HG03066 (cell line): ENCODE results near the gene OFD1.

Source experiments
- ATAC-seq: cut with Tn5 transposase; IDR thresholded peaks from one replicate; pipeline ENCODE4 v1.9.1; 2021; ENCODE audit warnings: low read depth; ENCODE audit not compliant: unreplicated experiment

Gene OFD1

GRCh38 chrX:13791145-13791544 is 56.6 kb downstream of the OFD1 start:
- ATAC-seq, result no peak

- ATAC-seq, result no peak
Observed at GRCh38 chrX:13791559-13791958, 57.0 kb downstream of the OFD1 start.

- no peak for ATAC-seq
Observed at GRCh38 chrX:13793897-13794296, 59.3 kb downstream of the OFD1 start.

GRCh38 chrX:13794417-13794816 is 59.9 kb downstream of the OFD1 start:
- ATAC-seq, result no peak

- no peak for ATAC-seq
Observed at GRCh38 chrX:13797512-13797911, 63.0 kb downstream of the OFD1 start.

- no peak for ATAC-seq
Observed at GRCh38 chrX:13798184-13798583, 63.6 kb downstream of the OFD1 start.

GRCh38 chrX:13803116-13803515 is 68.6 kb downstream of the OFD1 start:
- no peak for ATAC-seq

- ATAC-seq, result no peak
Observed at GRCh38 chrX:13805241-13805640, 70.7 kb downstream of the OFD1 start.

GRCh38 chrX:13808293-13808692 is 73.7 kb downstream of the OFD1 start:
- no peak for ATAC-seq

- ATAC-seq, result no peak
Observed at GRCh38 chrX:13808865-13809264, 74.3 kb downstream of the OFD1 start.

- no peak for ATAC-seq
Observed at GRCh38 chrX:13815664-13816063, 81.1 kb downstream of the OFD1 start.

GRCh38 chrX:13816176-13816575 is 81.6 kb downstream of the OFD1 start:
- no peak for ATAC-seq

GRCh38 chrX:13816643-13817627 is 82.4 kb downstream of the OFD1 start, which contains the start of gene GPM6B:
Gene GPM6B (minus strand): TSS chrX:13817093. CDS start chrX:13816904, 189 bp downstream.
- no peak for ATAC-seq
